Measurements from ENCODE around the gene PLEKHA7.

- no peak for TF ChIP-seq CTCF (conservative IDR thresholded peaks at IDR 0.05; ENCODE audit: low read length)
- TF ChIP-seq EZH2phosphoT487 (IDR thresholded peaks at IDR 0.05; ENCODE audit: borderline replicate concordance, low read depth, low read length) = no peak
Measured at GRCh38 chr11:16853859-16854258, 160.4 kb downstream of the PLEKHA7 start.
